Measurements from ENCODE around the gene TRIO.
A peak's percentile ranks its signal among the peaks of the same experiment; 100 is the strongest.

TRIO gene

GRCh38 chr5:14156290-14156649 is 13.1 kb downstream of the TRIO start:
- TF ChIP-seq SNAI2 (CRISPR knock-in tag; IDR thresholded peaks at IDR 0.05) (no peak), TSHZ2 (CRISPR knock-in tag; IDR thresholded peaks at IDR 0.05) (no peak), POU6F1 (CRISPR knock-in tag; IDR thresholded peaks at IDR 0.05; ENCODE audit: borderline replicate concordance, low read depth) (no peak), BACH2 (CRISPR knock-in tag; IDR thresholded peaks at IDR 0.05; ENCODE audit: borderline replicate concordance) (no peak), CSDC2 (CRISPR knock-in tag; IDR thresholded peaks at IDR 0.05) (no peak), ZFP30 (CRISPR knock-in tag; IDR thresholded peaks at IDR 0.05) (no peak), ZFP3 (CRISPR knock-in tag; IDR thresholded peaks at IDR 0.05) (no peak)
- no peak; the same call in 2 of the 3 replicates for ATAC-seq

- ATAC-seq, result peak; percentile 83
- TF ChIP-seq ZNF8 (CRISPR knock-in tag; IDR thresholded peaks at IDR 0.05) (no peak), ZNF565 (CRISPR knock-in tag; conservative IDR thresholded peaks at IDR 0.05; ENCODE audit: low read depth) (no peak), TOX (CRISPR knock-in tag; IDR thresholded peaks at IDR 0.05; ENCODE audit: borderline replicate concordance) (no peak), ZFP30 (CRISPR knock-in tag; IDR thresholded peaks at IDR 0.05) (no peak), ARNTL (CRISPR knock-in tag; IDR thresholded peaks at IDR 0.05; ENCODE audit: borderline replicate concordance, low read depth) (no peak), CREB5 (CRISPR knock-in tag; IDR thresholded peaks at IDR 0.05; ENCODE audit: low read depth) (peak; percentile 87), BACH2 (CRISPR knock-in tag; IDR thresholded peaks at IDR 0.05; ENCODE audit: borderline replicate concordance) (no peak), OSR1 (CRISPR knock-in tag; IDR thresholded peaks at IDR 0.05) (no peak), CSRNP3 (CRISPR knock-in tag; IDR thresholded peaks at IDR 0.05) (no peak), PPARA (CRISPR knock-in tag; IDR thresholded peaks at IDR 0.05; ENCODE audit: borderline replicate concordance) (no peak), ISL1 (CRISPR knock-in tag; IDR thresholded peaks at IDR 0.05) (peak; percentile 58), ZFP3 (CRISPR knock-in tag; IDR thresholded peaks at IDR 0.05) (no peak), PATZ1 (CRISPR knock-in tag; IDR thresholded peaks at IDR 0.05; ENCODE audit: borderline replicate concordance) (0 out of 2 replicates have a peak, but pooled peaks have one; percentile 23), SNAI2 (CRISPR knock-in tag; IDR thresholded peaks at IDR 0.05) (no peak), TSHZ2 (CRISPR knock-in tag; IDR thresholded peaks at IDR 0.05) (no peak)
These were observed 13.7 kb downstream of the TRIO start for GRCh38 chr5:14156650-14157492.
